PC-9 (cell line): ENCODE measurements around the gene WDR20. TPM values are rescaled to one million over a fixed set of nuclear protein-coding genes. Genes with fewer than 3 reads are reported as not detected.

Source experiments
- BruUV-seq: library from RNA; stranded (reverse); fragments of 400-500 nt; replicated peaks from 2 replicates; lab custom pipeline; 2021; lab: Mats Ljungman, UMichigan
- CTCF ChIA-PET: fragments of 300-600 bp; sonication (Branson Sonifier 250); formaldehyde crosslinking; loops from one replicate; lab custom pipeline; 2022; ENCODE audit warnings: antibody characterized with exemption; lab: Charles Lee
- POLR2A ChIA-PET: fragments of 300-600 bp; sonication (Branson Sonifier 250); formaldehyde crosslinking; loops from one replicate; lab custom pipeline; 2022; ENCODE audit warnings: antibody characterized with exemption; ENCODE audit not compliant: unreplicated experiment; lab: Charles Lee
- DNase-seq, 2 experiments: peaks; one replicate each; pipeline versions ENCODE4 v3.0.0 to v3.0.0-alpha.2; 2015 to 2022; ENCODE audit warnings: mixed read lengths in 1 of 2
- H2AFZ ChIP-seq: fragments of 200-600 bp; sonication (generic); 2 replicates; pipeline ENCODE4 v1.8.1; 2017; ENCODE audit warnings: antibody characterized with exemption
- H3F3A ChIP-seq: fragments of 200-600 bp; sonication (generic); 2 replicates; pipeline ENCODE4 v1.8.1; 2017; ENCODE audit warnings: antibody characterized with exemption, mild to moderate bottlenecking, low read depth; ENCODE audit not compliant: insufficient read depth
- H3K27ac ChIP-seq: fragments of 200-600 bp; sonication (generic); 2 replicates; pipeline ENCODE4 v1.6.1; 2016; ENCODE audit warnings: mixed run types
- H3K27me3 ChIP-seq: fragments of 200-600 bp; sonication (generic); 2 replicates; pipeline ENCODE4 v1.6.1; 2016; ENCODE audit warnings: low read depth, mixed run types; ENCODE audit not compliant: insufficient read depth
- H3K36me3 ChIP-seq: fragments of 200-600 bp; sonication (generic); 2 replicates; pipeline ENCODE4 v1.6.1; 2016; ENCODE audit warnings: low read depth, mixed run types
- H3K4me1 ChIP-seq: fragments of 200-600 bp; sonication (generic); replicated peaks from 2 replicates; pipeline ENCODE4 v1.6.1; 2016; ENCODE audit warnings: mixed run types; ENCODE audit not compliant: insufficient read depth
- H3K4me2 ChIP-seq: fragments of 200-600 bp; sonication (generic); 2 replicates; pipeline ENCODE4 v1.6.1; 2017; ENCODE audit warnings: mixed run types
- H3K4me3 ChIP-seq: fragments of 200-600 bp; sonication (generic); 2 replicates; pipeline ENCODE4 v1.6.1; 2016; ENCODE audit warnings: mixed run types
- H3K79me2 ChIP-seq: fragments of 200-600 bp; sonication (generic); 2 replicates; pipeline ENCODE4 v1.6.1; 2017; ENCODE audit warnings: low read depth, mixed run types
- H3K9me2 ChIP-seq: fragments of 200-600 bp; sonication (generic); 2 replicates; pipeline ENCODE4 v1.8.1; 2017; ENCODE audit warnings: mild to moderate bottlenecking; ENCODE audit not compliant: insufficient read depth
- H3K9me3 ChIP-seq: fragments of 200-600 bp; sonication (generic); 2 replicates; pipeline ENCODE4 v1.8.1; 2016; ENCODE audit warnings: low read depth; ENCODE audit not compliant: insufficient read depth
- H4K20me1 ChIP-seq: fragments of 200-600 bp; sonication (generic); 2 replicates; pipeline ENCODE4 v1.8.1; 2017; ENCODE audit not compliant: insufficient read depth
- EZH2 ChIP-seq: fragments of 200-600 bp; sonication (generic); IDR thresholded peaks from 2 replicates; pipeline ENCODE4 v1.8.0; 2017; ENCODE audit warnings: antibody characterized with exemption, low read depth
- intact Hi-C: fragments of 100-400 bp; cut with micrococcal nuclease; formaldehyde crosslinking; loops from one replicate; pipeline ENCODE4 v1.10.0; 2022; ENCODE audit not compliant: unreplicated experiment
- total RNA-seq: library from RNA; stranded (reverse); gene quantifications from 2 replicates; pipeline ENCODE4 v1.2.3, GENCODE V29; 2021
- TF ChIP-seq, protein P1 (sequence below): fragments of 200-600 bp; sonication (generic); conservative IDR thresholded peaks from 2 replicates; pipeline ENCODE4 v1.6.1; 2017; ENCODE audit warnings: mixed run types, antibody characterized with exemption, mild to moderate bottlenecking, moderate library complexity

Gene WDR20
- total RNA-seq, 1 experiment from 2014 or later, result 93.5 TPM

DNA sequence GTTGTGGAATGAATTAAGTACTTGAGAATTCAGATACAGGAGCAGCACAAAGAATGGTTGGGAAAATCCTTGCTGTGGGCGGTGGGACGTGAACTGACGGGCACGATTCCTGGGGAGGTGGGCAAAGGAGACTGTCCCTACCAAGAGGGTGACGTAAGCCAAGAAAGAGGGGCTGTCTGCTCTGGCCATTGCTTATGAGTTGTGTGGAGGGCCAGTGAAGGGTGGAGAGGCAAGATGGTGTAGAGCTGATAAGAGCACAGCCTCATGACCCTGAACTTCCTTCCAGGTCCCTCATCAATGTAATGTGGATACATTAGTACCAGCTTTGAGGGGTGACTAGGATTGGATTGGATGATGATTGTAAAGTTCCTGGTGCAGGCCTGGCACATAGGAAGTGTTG is 50.2 kb downstream of the WDR20 start:
- H3K9me2 ChIP-seq, result no peaks in the 10 kb centered on the region
- DNase-seq, result no peak
- TF ChIP-seq, protein P1, sequence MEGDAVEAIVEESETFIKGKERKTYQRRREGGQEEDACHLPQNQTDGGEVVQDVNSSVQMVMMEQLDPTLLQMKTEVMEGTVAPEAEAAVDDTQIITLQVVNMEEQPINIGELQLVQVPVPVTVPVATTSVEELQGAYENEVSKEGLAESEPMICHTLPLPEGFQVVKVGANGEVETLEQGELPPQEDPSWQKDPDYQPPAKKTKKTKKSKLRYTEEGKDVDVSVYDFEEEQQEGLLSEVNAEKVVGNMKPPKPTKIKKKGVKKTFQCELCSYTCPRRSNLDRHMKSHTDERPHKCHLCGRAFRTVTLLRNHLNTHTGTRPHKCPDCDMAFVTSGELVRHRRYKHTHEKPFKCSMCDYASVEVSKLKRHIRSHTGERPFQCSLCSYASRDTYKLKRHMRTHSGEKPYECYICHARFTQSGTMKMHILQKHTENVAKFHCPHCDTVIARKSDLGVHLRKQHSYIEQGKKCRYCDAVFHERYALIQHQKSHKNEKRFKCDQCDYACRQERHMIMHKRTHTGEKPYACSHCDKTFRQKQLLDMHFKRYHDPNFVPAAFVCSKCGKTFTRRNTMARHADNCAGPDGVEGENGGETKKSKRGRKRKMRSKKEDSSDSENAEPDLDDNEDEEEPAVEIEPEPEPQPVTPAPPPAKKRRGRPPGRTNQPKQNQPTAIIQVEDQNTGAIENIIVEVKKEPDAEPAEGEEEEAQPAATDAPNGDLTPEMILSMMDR, result no peak
- no peak for TF ChIP-seq EZH2
- no peaks in the 10 kb centered on the region for H3K9me3 ChIP-seq
- POLR2A ChIA-PET, result no interaction called here
- peaks cover 73% of the 10 kb centered on the region for H3F3A ChIP-seq
- peaks cover 89% of the 10 kb centered on the region for H3K79me2 ChIP-seq
- no peaks in the 10 kb centered on the region for H3K27me3 ChIP-seq
- intact Hi-C loops, result no loop called here
- no peaks in the 10 kb centered on the region for H4K20me1 ChIP-seq
- no peak overlapping the region for H3K4me3 ChIP-seq
- no peak overlapping the region for H2AFZ ChIP-seq
- peaks cover 4% of the 10 kb centered on the region for H3K36me3 ChIP-seq
- H3K4me2 ChIP-seq, result no peak overlapping the region
- no TSS peak for BruUV-seq
- peaks cover 54% of the 10 kb centered on the region for H3K4me1 ChIP-seq
- no peak overlapping the region for H3K27ac ChIP-seq
- CTCF ChIA-PET, result no interaction called here

DNA sequence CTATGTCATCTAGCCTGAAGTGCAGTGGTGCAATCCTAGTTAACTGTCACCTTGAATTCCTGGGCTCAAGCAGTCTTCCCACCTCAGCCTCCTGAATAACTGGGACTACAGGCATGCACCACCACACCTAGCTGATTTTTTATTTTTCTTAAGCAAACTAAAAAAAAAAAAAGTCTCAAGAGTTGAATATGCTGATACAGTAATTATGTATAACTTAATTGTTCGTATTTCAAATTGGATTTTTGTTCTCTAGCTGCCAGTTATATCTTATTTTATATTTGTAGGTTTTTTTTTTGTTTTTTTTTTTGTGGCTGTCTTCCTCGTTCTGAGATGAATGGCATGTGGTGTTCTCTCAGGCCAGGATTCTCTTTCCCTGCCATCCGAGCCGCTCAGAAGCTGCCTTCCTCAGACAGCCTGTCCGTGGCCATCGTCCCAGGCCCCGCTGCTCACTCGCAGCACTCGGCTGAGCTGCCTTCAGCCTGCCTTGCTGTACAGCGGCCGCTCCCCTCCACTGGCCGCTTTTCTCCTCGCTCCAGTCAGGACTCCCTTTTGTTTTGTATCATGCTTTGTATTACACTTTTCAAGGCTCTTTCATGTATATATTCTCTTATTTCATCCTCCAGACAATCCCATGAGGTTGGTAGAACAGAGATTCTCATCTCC is 53.3 kb downstream of the WDR20 start:
- H3K4me2 ChIP-seq, result no peak overlapping the region
- no peaks in the 10 kb centered on the region for H3K27me3 ChIP-seq
- H3K36me3 ChIP-seq, result peaks cover 24% of the 10 kb centered on the region
- peaks cover 74% of the 10 kb centered on the region for H3K79me2 ChIP-seq
- no peak overlapping the region for H2AFZ ChIP-seq
- H3K4me3 ChIP-seq, result no peak overlapping the region
- H3K9me3 ChIP-seq, result no peaks in the 10 kb centered on the region
- BruUV-seq, result no TSS peak
- no peak for DNase-seq
- no peaks in the 10 kb centered on the region for H4K20me1 ChIP-seq
- H3K27ac ChIP-seq, result peak overlapping the region; percentile 4; the same call in 1 of the 2 replicates
- TF ChIP-seq EZH2, result no peak
- TF ChIP-seq, protein P1, result no peak
- H3K4me1 ChIP-seq, result peaks cover 23% of the 10 kb centered on the region
- intact Hi-C loops, result no loop called here
- peaks cover 42% of the 10 kb centered on the region for H3F3A ChIP-seq
- CTCF ChIA-PET, result interaction anchor here (0.6 to 0.8 kb wide), 2 partner anchors 9 to 22 kb away, joined by 4 to 6 read pairs; no protein-coding TSS in a partner anchor
- no peaks in the 10 kb centered on the region for H3K9me2 ChIP-seq
- POLR2A ChIA-PET, result no interaction called here

DNA sequence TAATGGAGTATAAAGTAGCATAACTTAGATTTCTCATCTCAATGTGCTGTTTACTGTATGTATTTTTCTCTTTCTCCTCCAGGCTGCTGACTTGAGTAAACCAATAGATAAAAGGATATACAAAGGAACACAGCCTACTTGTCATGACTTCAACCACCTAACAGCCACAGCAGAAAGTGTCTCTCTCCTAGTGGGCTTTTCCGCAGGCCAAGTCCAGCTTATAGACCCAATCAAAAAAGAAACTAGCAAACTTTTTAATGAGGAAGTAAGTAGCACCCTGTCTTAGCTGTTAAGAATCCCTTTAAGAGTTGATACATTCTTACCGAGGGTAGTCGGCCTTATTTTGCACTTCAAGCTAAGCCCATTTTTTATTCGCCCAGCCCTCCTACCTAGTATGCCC is 55.2 kb downstream of the WDR20 start:
- H3K4me1 ChIP-seq, result peaks cover 8% of the 10 kb centered on the region
- no peaks in the 10 kb centered on the region for H3K9me2 ChIP-seq
- no peaks in the 10 kb centered on the region for H3K9me3 ChIP-seq
- TF ChIP-seq, protein P1, result no peak
- no peak for TF ChIP-seq EZH2
- POLR2A ChIA-PET, result no interaction called here
- H3F3A ChIP-seq, result peaks cover 35% of the 10 kb centered on the region
- no peak overlapping the region for H3K27ac ChIP-seq
- no TSS peak for BruUV-seq
- no peak for DNase-seq
- H4K20me1 ChIP-seq, result no peaks in the 10 kb centered on the region
- peaks cover 55% of the 10 kb centered on the region for H3K79me2 ChIP-seq
- no peak overlapping the region for H3K4me2 ChIP-seq
- H2AFZ ChIP-seq, result no peak overlapping the region
- no peak overlapping the region for H3K4me3 ChIP-seq
- no peaks in the 10 kb centered on the region for H3K27me3 ChIP-seq
- CTCF ChIA-PET, result no interaction called here
- intact Hi-C loops, result no loop called here
- H3K36me3 ChIP-seq, result peaks cover 31% of the 10 kb centered on the region
